Measurements from ENCODE around the gene ADPRM. TPM values are rescaled to one million over a fixed set of nuclear protein-coding genes. Genes with fewer than 3 reads are reported as not detected.

The ADPRM gene
- total and polyA plus RNA-seq, 2 donors (not counting 1 experiment from before 2014, with no cell fraction given) = 11.3 to 17.0 TPM

DNA sequence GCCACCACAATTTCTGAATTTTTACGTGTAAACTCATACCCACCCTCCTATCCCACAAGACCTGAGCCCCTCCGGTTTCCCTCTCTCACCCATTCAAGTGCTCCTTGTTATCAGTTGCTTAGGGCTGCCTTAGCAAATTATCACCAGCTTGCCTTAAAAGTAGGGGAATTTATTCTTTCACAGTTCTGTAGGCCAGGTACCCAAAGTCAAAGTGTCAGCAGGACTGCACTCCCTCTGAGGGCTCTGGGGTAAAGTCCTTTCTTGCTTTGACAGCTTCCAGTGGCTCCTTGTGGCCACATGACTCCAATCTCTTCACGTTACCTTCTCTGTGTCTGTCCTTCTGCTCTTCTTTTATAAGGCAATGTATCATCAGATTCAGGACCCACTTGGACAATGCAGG lies 40.3 kb downstream of the ADPRM start:
- Histone ChIP-seq H3K79me2 (ENCODE audit: control insufficient read depth, insufficient read depth, low read length) (no peaks in the 10 kb centered on the region), H3K4me1 (ENCODE audit: control insufficient read depth, extremely low read depth, insufficient read depth, low read length) (no peaks in the 10 kb centered on the region), H3K4me3 (replicated peaks in 1 of 4; ENCODE audit: control extremely low read depth in 1 of 4, insufficient read depth in 1 of 4, low read depth in 3 of 4, low read length in 4 of 4) (no peak overlapping the region), H3K4me2 (ENCODE audit: extremely low read depth, insufficient read depth, low read length) (no peak overlapping the region), H3K9ac (ENCODE audit: insufficient read depth, low read length) (no peak overlapping the region), H3K27ac (ENCODE audit: insufficient read depth, low read length) (no peak overlapping the region), H3K27me3 (ENCODE audit: control insufficient read depth, insufficient read depth, low read length) (no peaks in the 10 kb centered on the region), H2AFZ (ENCODE audit: low read length) (no peak overlapping the region), H3K9me3 (ENCODE audit: control insufficient read depth, insufficient read depth, low read depth, low read length) (no peaks in the 10 kb centered on the region), H3K36me3 (ENCODE audit: control insufficient read depth, insufficient read depth, low read length) (no peaks in the 10 kb centered on the region), H4K20me1 (ENCODE audit: control insufficient read depth, extremely low read depth, insufficient read depth, low read length) (no peaks in the 10 kb centered on the region)
- no peak for TF ChIP-seq EZH2 (IDR thresholded peaks at IDR 0.05; ENCODE audit: low read length, missing control alignments)
- TF ChIP-seq, protein P1, sequence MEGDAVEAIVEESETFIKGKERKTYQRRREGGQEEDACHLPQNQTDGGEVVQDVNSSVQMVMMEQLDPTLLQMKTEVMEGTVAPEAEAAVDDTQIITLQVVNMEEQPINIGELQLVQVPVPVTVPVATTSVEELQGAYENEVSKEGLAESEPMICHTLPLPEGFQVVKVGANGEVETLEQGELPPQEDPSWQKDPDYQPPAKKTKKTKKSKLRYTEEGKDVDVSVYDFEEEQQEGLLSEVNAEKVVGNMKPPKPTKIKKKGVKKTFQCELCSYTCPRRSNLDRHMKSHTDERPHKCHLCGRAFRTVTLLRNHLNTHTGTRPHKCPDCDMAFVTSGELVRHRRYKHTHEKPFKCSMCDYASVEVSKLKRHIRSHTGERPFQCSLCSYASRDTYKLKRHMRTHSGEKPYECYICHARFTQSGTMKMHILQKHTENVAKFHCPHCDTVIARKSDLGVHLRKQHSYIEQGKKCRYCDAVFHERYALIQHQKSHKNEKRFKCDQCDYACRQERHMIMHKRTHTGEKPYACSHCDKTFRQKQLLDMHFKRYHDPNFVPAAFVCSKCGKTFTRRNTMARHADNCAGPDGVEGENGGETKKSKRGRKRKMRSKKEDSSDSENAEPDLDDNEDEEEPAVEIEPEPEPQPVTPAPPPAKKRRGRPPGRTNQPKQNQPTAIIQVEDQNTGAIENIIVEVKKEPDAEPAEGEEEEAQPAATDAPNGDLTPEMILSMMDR (conservative IDR thresholded peaks at IDR 0.05 in 1 of 2, IDR thresholded peaks at IDR 0.05 in 1 of 2; ENCODE audit: low read depth in 1 of 2, low read length in 2 of 2) = no peak
- no peak for DNase-seq (ENCODE audit: low read depth in 2 of 2)

DNA sequence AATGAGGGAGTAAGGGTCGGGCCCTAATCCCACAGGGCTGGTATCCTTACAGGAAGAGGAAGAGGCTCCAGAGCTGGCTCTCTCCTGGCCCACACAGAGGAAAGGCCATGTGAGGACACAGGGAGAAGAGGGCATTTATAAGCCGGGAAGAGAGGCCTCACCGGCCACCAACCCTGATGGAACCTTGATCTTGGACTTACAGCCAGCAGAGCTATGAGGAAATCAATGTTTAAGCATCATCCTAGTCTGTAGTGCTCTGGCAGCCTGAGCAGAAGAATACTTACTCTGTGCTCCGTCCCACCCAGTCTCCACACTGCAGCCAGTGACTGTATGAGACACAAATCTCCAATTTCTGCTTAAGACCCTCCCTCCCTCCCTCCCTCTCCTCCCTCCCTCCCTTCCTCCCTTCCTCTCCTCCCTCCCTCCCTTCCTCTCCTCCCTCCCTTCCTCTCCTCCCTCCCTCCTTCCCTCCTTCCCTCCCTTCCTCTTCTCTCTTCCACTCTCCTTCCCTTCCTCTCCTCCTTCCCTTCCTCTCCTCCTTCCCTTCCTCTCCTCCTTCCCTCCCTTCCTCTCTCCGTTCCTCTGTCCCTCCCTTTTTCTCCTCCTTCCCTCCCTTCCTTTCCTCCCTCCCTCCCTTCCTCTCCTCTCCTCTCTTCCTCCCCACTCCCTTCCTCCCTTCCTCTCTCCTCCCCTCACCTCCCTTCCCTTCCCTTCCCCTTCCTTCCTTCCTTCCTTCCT lies 41.3 kb downstream of the ADPRM start:
- Histone ChIP-seq H3K4me3 (replicated peaks in 1 of 4; ENCODE audit: control extremely low read depth in 1 of 4, insufficient read depth in 1 of 4, low read depth in 3 of 4, low read length in 4 of 4) (no peak overlapping the region), H3K79me2 (ENCODE audit: control insufficient read depth, insufficient read depth, low read length) (no peaks in the 10 kb centered on the region), H3K9me3 (ENCODE audit: control insufficient read depth, insufficient read depth, low read depth, low read length) (no peaks in the 10 kb centered on the region), H3K36me3 (ENCODE audit: control insufficient read depth, insufficient read depth, low read length) (no peaks in the 10 kb centered on the region), H2AFZ (ENCODE audit: low read length) (no peak overlapping the region), H3K27me3 (ENCODE audit: control insufficient read depth, insufficient read depth, low read length) (no peaks in the 10 kb centered on the region), H3K4me1 (ENCODE audit: control insufficient read depth, extremely low read depth, insufficient read depth, low read length) (no peaks in the 10 kb centered on the region), H3K27ac (ENCODE audit: insufficient read depth, low read length) (no peak overlapping the region), H4K20me1 (ENCODE audit: control insufficient read depth, extremely low read depth, insufficient read depth, low read length) (no peaks in the 10 kb centered on the region), H3K4me2 (ENCODE audit: extremely low read depth, insufficient read depth, low read length) (no peak overlapping the region), H3K9ac (ENCODE audit: insufficient read depth, low read length) (no peak overlapping the region)
- no peak for TF ChIP-seq EZH2 (IDR thresholded peaks at IDR 0.05; ENCODE audit: low read length, missing control alignments)
- TF ChIP-seq, protein P1 (conservative IDR thresholded peaks at IDR 0.05 in 1 of 2, IDR thresholded peaks at IDR 0.05 in 1 of 2; ENCODE audit: low read depth in 1 of 2, low read length in 2 of 2) = no peak
- peak in 1 of 2 donors; percentile 8 for DNase-seq (ENCODE audit: low read depth in 2 of 2)

DNA sequence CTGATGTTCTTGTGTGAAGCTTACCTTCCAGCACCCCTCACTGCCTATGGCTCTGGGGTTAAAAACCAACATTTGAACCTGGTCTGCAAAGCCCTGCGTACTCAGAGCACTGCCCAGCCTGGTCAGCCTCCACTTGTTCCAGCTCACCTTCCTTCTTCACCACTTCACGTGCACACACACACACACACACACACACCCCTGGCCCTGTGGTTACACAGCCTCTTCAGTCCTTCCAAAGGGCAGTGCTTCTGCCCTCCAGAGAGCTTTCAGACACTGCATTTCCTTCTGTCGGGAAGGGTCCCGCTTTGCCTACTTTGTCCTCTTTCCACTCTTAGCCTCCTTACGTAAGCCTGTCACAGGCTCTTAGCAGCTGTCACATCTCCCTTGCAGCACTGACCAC lies 42.0 kb downstream of the ADPRM start:
- H3K4me1 ChIP-seq (ENCODE audit: control insufficient read depth, extremely low read depth, insufficient read depth, low read length) = no peaks in the 10 kb centered on the region
- H3K27me3 ChIP-seq (ENCODE audit: control insufficient read depth, insufficient read depth, low read length) = no peaks in the 10 kb centered on the region
- H3K36me3 ChIP-seq (ENCODE audit: control insufficient read depth, insufficient read depth, low read length) = no peaks in the 10 kb centered on the region
- no peak overlapping the region for H2AFZ ChIP-seq (ENCODE audit: low read length)
- no peak overlapping the region for H3K4me2 ChIP-seq (ENCODE audit: extremely low read depth, insufficient read depth, low read length)
- no peak for DNase-seq (ENCODE audit: low read depth in 2 of 2)
- no peak for TF ChIP-seq EZH2 (IDR thresholded peaks at IDR 0.05; ENCODE audit: low read length, missing control alignments)
- TF ChIP-seq, protein P1 (conservative IDR thresholded peaks at IDR 0.05 in 1 of 2, IDR thresholded peaks at IDR 0.05 in 1 of 2; ENCODE audit: low read depth in 1 of 2, low read length in 2 of 2) = no peak
- no peak overlapping the region for H3K27ac ChIP-seq (ENCODE audit: insufficient read depth, low read length)
- H3K9ac ChIP-seq (ENCODE audit: insufficient read depth, low read length) = no peak overlapping the region
- no peaks in the 10 kb centered on the region for H3K79me2 ChIP-seq (ENCODE audit: control insufficient read depth, insufficient read depth, low read length)
- no peaks in the 10 kb centered on the region for H3K9me3 ChIP-seq (ENCODE audit: control insufficient read depth, insufficient read depth, low read depth, low read length)
- no peak overlapping the region for H3K4me3 ChIP-seq (replicated peaks in 1 of 4; ENCODE audit: control extremely low read depth in 1 of 4, insufficient read depth in 1 of 4, low read depth in 3 of 4, low read length in 4 of 4)
- H4K20me1 ChIP-seq (ENCODE audit: control insufficient read depth, extremely low read depth, insufficient read depth, low read length) = no peaks in the 10 kb centered on the region
